ENCODE measurements around the gene SDC3. TPM values are rescaled to one million over a fixed set of nuclear protein-coding genes. Genes with fewer than 3 reads are reported as not detected.

SDC3 gene
- total RNA-seq, 1 experiment from 2014 or later = 32.3 TPM

GRCh38 chr1:30934613-30935012 lies 26.1 kb upstream of the SDC3 start (continued):
- TF ChIP-seq ZNF281 (CRISPR knock-in tag; IDR thresholded peaks at IDR 0.05) = no peak
- no peak for TF ChIP-seq TP53 (CRISPR knock-in tag; IDR thresholded peaks at IDR 0.05)

GRCh38 chr1:30933874-30934252 lies 25.3 kb upstream of the SDC3 start:
- no peak for ATAC-seq
- Mint-ChIP-seq H3K36me3 (peaks cover 45% of the 10 kb centered on the region), H3K27me3 (ENCODE audit: low read depth) (no peaks in the 10 kb centered on the region), H3K4me3 (no peak overlapping the region), H3K4me1 (peaks cover 9% of the 10 kb centered on the region), H3K9me3 (no peaks in the 10 kb centered on the region), H3K27ac (peak overlapping the region; percentile 73)
- no peak for DNase-seq (ENCODE audit: low spot score)
- CTCF ChIA-PET = interaction anchor here (0.6 to 2.3 kb wide), 4 partner anchors 35 to 154 kb away, joined by 3 to 9 read pairs (median 4); no protein-coding TSS in a partner anchor
- POLR2A ChIA-PET = no interaction called here
- TF ChIP-seq ZNF281 (CRISPR knock-in tag; IDR thresholded peaks at IDR 0.05) (no peak), FOXP4 (CRISPR knock-in tag; IDR thresholded peaks at IDR 0.05) (no peak), ATF3 (CRISPR knock-in tag; conservative IDR thresholded peaks at IDR 0.05) (no peak), ZBTB21 (CRISPR knock-in tag; IDR thresholded peaks at IDR 0.05; ENCODE audit: borderline replicate concordance) (no peak), JAZF1 (CRISPR knock-in tag; IDR thresholded peaks at IDR 0.05) (no peak), E2F1 (CRISPR knock-in tag; IDR thresholded peaks at IDR 0.05) (no peak), NFATC4 (CRISPR knock-in tag; IDR thresholded peaks at IDR 0.05) (no peak), ZNF671 (CRISPR knock-in tag; IDR thresholded peaks at IDR 0.05) (no peak), HMGA2 (CRISPR knock-in tag; IDR thresholded peaks at IDR 0.05) (no peak), ZNF532 (CRISPR knock-in tag; IDR thresholded peaks at IDR 0.05; ENCODE audit: borderline replicate concordance) (no peak), GTF2I (CRISPR knock-in tag; conservative IDR thresholded peaks at IDR 0.05) (no peak), ERG (CRISPR knock-in tag; IDR thresholded peaks at IDR 0.05) (no peak), GABPB1 (CRISPR knock-in tag; IDR thresholded peaks at IDR 0.05) (no peak), IRF1 (CRISPR knock-in tag; IDR thresholded peaks at IDR 0.05) (no peak), ZSCAN18 (CRISPR knock-in tag; IDR thresholded peaks at IDR 0.05) (no peak), MYBL2 (CRISPR knock-in tag; IDR thresholded peaks at IDR 0.05) (no peak)

All from WTC11 (cell line).